MM.1S (cell line): ENCODE measurements around the gene RAB11FIP5.

ENCODE experiments used
- EZH2 ChIP-seq: fragments of 300-600 bp; sonication (generic); optimal IDR thresholded peaks from 2 replicates; pipeline ENCODE3; 2017; ENCODE audit warnings: low read depth, mild to moderate bottlenecking, antibody characterized with exemption, low read length, mixed read lengths
- TF ChIP-seq, protein P1 (sequence below): fragments of 300-600 bp; sonication (generic); IDR thresholded peaks from 2 replicates; pipeline ENCODE4 v1.5.1; 2016; ENCODE audit warnings: antibody characterized with exemption, low read length, mixed read lengths

DNA sequence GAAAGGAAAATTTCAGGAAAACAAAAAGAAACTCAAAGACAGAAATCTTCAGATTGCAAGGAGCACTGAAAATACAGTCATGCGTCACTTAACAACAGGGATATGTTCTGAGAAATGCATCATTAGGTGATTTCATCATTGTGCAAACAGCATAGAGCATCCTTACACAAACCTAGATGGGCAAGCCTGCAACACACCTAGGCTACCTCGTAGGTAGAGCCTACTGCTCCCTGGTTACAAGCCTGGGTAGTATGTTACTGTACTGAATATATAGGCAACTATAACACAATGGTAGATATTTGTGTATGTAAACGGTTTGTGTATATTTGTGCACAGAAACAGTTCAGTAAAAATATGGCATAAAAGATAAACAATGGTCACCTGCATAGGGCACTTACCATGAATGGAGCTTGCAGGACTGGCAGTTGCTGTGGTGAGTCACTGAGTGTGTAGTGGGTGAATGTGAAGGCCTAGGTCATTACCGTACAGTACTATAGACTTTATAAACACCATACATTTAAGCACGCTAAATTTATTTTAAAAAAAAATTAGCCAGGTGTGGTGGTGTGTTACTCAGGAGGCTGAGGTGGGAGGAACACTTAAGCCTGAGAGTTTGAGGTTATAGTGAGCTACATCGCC lies 74.7 kb downstream of the RAB11FIP5 start:
- TF ChIP-seq, protein P1, sequence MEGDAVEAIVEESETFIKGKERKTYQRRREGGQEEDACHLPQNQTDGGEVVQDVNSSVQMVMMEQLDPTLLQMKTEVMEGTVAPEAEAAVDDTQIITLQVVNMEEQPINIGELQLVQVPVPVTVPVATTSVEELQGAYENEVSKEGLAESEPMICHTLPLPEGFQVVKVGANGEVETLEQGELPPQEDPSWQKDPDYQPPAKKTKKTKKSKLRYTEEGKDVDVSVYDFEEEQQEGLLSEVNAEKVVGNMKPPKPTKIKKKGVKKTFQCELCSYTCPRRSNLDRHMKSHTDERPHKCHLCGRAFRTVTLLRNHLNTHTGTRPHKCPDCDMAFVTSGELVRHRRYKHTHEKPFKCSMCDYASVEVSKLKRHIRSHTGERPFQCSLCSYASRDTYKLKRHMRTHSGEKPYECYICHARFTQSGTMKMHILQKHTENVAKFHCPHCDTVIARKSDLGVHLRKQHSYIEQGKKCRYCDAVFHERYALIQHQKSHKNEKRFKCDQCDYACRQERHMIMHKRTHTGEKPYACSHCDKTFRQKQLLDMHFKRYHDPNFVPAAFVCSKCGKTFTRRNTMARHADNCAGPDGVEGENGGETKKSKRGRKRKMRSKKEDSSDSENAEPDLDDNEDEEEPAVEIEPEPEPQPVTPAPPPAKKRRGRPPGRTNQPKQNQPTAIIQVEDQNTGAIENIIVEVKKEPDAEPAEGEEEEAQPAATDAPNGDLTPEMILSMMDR = no peak
- no peak for TF ChIP-seq EZH2
